Measurements from ENCODE around the gene C10orf120.

Gene C10orf120
- total RNA-seq = 0 reads per million in 4 donors

GRCh38 chr10:122699796-122700455 lies at the start of gene C10orf120:
Gene C10orf120, minus strand, starts transcription at chr10:122699846. Its CDS starts 56 bp downstream, at chr10:122699790.
- DNase-seq = no peak

- DNase-seq = no peak
Observed at GRCh38 chr10:122748496-122748895, 48.9 kb upstream of the C10orf120 start.

DNA sequence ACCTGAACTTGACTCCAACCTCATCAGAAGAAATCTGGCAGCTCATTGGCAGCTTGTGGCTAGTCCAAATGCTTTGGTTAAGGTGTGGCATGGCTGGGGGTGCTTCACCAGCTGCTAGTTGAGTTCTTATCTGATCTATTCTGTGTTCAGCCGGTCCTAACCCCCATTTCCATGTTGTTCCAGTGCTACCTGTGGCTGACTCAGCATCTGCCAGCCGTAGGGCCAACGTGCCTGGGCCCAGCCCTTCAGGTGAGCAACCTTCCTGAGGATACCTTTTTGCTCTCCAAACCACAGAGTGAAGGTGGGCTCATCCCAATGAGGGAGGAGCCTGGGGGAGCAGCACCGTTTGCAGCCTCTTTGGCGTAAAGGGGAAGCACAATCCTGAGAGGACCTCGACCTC lies 46.8 kb upstream of the C10orf120 start:
- DNase-seq = no peak

DNA sequence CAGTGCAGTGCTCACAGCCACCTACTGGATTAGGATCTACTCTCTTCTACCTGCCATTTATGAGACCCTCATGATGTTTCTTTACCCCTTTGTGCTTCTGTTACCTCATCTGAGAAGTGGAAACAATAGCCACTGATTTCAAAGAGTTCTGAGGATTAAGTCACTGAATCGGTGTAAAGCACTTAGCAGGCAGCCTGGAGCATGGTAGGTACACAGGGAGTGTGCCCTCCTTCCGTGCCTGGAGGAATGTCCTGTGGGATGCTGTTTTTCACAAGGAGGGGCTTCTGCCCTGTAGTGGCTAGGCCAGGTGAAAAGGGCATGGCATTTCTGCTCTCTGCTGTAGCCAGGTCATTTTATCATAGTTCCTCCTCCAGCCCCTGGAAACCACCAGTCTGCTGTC lies 44.6 kb upstream of the C10orf120 start:
- no peak for DNase-seq

DNA sequence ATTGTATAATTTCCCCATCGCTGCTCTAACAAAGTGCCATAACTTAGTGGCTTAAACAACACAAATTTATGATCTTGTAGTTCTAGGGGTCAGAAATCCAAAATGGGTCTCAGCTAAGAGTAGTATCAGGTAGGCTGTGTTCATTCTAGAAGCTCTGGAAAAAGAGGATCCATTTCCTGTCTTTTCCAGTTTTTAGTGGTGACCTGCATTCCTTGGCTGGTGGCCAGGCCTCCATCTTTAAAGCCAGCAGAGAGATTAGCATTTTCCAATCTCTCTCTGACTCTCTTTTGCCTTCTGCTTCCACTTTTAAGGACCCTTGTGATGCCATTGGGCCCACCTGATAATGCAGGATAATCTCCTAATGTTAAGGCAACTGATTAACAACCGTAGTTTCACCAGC lies 41.0 kb upstream of the C10orf120 start:
- DNase-seq = no peak

DNA sequence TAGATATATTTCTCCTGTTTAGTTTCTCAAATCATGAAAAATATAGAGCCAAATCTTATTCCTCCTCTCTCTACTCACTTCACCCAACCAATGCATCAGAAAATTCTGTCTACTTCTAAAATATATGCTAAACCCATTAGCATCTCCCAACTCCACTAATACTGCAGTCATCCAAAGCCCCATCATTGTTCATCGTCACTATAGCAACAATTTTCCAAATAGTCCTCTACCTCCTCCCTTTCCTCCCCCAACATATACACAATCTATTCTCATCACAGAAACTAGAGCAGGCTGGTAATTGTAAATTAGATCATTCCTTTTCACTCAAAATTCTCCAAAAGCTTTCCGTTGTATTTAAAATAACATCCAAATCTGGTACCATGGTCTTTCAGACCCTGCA lies 38.4 kb upstream of the C10orf120 start:
- no peak for DNase-seq

GRCh38 chr10:122733931-122734665 lies 34.5 kb upstream of the C10orf120 start:
- no peak for DNase-seq

DNA sequence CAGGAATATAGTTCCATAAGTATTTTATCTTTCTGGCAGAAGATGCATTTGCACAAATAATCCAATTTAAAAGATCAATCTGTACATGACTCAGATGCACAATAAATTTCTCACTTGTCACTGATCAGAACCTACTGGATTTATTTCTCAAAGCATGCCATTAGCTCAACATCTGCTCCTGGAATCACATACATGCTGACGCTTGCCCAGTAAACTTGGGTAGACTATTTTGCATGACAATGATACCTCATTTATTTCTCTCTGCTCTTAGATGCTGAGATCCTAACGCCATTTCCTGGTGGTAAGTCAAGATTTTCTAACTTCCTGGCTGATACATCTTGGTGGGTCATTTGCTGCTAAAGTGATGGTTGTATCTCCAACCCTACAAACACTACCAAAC lies 33.8 kb upstream of the C10orf120 start:
- no peak for DNase-seq

DNA sequence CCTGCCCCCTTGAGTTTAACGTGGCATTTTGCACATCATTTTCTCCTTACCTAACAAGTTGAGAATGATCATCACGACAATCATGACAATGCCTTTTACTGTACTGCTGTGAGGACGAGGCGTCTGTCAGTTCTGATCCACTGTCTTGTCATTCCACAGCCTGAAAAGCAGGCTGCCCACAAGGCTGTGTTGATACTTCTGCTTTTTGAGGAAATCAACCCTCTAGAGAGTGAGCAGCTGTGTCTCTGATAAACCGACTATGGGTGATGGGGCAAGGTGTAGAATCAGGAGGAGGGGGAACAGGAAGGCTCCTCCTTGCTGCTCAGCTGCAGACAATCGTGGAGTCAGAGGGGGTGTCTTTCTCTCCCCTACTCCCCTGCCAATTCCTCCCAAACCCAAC lies 30.6 kb upstream of the C10orf120 start:
- no peak for DNase-seq

DNA sequence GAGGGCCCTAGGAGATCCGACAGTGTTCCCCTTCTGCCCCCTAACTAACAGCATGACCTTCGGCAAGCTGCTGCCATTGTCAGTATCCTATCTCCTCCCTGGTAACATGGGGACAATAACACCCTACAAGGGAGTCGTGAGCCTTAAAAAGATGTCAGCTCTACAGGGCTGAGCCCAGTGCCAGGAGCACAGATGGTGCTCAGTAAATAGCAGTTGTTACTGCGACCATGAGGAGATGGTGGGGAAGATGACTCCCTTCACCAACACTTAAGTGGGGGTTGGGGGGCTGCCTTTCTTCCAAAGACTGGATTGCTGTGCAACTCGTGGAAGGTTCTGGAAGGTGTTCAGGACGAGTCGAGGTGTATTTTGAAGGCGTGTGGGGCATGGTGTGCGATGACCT lies 29.5 kb upstream of the C10orf120 start:
- no peak for DNase-seq

DNA sequence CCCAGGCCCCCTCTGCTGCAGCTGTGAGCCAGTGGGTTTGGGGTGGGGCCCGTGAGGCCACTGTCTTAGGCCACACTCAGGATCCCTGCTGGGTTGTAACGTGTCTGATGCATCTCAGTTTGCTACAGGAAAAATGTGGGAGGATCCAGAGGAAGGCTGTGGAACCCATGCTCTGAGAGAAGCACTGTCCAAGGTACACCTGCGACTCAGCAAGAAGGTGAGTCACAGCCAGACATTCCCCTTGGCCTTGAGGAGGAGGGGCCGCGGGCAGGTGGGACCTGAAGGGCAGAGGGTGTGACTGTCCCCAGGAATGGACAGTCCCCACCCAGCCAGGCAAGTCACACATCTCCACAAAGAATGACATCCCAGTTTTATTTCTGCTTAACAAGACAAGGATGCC lies 27.8 kb upstream of the C10orf120 start:
- DNase-seq = no peak

GRCh38 chr10:122725768-122726167 lies 26.1 kb upstream of the C10orf120 start:
- no peak for DNase-seq

GRCh38 chr10:122725006-122725405 lies 25.4 kb upstream of the C10orf120 start:
- DNase-seq = no peak

- no peak for DNase-seq
Observed at GRCh38 chr10:122721111-122721510, 21.5 kb upstream of the C10orf120 start.

DNA sequence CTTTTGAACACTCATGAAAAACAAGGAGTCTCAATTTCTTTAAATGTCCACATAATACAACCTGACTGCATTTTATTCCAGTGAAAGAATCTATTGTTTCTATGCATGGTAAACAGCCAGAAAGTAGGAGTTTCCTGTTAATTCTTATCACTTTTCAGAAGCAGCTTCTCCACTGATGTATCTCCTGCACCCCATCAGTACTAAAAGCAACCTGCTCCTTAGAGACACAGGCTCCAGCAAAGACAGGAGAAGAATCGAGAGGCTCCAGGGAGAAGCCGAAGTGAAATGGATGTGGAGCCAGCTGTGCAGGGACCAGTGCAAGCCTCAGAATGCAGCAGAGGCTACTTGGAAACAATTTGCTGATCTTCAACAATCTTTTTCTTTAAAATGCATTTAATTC lies 16.4 kb upstream of the C10orf120 start:
- no peak for DNase-seq

- DNase-seq = no peak
Observed at GRCh38 chr10:122715576-122715975, 15.9 kb upstream of the C10orf120 start.

- DNase-seq = no peak
Observed at GRCh38 chr10:122713091-122713885, 13.6 kb upstream of the C10orf120 start.

DNA sequence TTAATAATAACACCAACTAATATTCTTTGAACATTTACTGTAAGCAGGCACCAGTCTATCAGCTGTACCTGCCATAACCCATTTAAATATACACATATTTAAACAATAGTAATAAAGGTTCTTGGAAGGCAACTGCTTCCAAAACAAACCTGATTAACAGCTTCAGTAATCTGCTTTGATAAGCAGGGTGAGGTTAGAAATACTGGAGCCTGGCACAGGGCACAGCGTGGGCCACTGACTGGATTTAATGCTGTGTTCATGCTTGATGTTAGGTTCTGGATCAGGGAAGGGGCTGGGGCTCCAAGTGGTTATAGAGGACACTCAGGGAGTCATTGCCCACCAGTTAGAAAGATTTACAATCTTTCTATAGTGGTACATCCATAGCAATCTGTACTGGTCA lies 10.9 kb upstream of the C10orf120 start:
- no peak for DNase-seq

- DNase-seq = no peak
Observed at GRCh38 chr10:122709971-122710370, 10.3 kb upstream of the C10orf120 start.

GRCh38 chr10:122707535-122707934 lies 7.9 kb upstream of the C10orf120 start:
- DNase-seq = no peak

DNA sequence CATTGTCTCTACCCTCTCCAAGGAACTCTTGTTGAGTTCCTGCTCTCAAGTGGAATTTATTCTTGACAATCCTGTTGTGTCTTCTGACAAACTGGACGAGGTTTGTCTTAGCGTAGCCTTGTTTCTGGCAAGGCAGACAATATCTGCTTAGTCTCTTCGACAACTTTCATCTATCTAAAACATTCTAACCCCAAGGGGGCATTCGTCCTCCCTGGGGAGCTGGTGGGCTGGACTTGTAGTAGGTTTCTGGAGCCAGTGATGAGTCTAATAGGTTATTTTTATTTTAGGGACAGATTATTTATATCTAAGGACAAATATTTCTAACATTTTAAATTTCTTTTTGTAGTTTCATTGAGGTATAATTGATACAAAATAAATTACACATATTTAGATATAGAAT lies 7.3 kb upstream of the C10orf120 start:
- DNase-seq = no peak

DNA sequence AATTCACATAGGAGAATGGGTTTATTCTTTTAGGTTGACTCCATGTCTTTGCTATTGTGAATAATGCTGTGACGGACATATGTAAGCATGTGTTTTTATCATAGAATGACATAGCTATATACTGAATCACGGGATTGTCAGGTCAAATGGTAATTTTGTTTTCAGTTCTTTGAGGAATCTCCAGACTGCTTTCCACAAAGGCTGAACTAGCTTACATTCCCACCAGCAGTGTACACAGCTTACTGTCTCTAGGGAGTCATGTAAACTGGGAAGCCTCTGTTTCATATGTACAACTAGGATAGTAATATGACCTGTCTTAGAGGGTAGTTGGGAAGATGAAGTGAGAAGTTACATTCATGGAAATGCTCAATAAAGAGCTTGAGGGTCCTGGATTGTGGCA lies 6.8 kb upstream of the C10orf120 start:
- no peak for DNase-seq

Measured in T-helper 1 cell (primary cell).